Activated CD8-positive, alpha-beta memory T cell treated with anti-CD3 and anti-CD28 coated beads, Interleukin-2, amount 50 U/mL, for 24 hours (primary cell): ENCODE results near the gene CYTH4.
"Not testable (repeated sequence)": the region's sequence is repeated elsewhere in the genome, so short reads cannot be mapped to it uniquely, and the experiment has no call there.

Source experiments
- DNase-seq: peaks from one replicate; pipeline ENCODE4 v3.0.0-alpha.2; 2020; ENCODE audit errors: extremely low read depth

Gene CYTH4

GRCh38 chr22:37328538-37329237 lies 46.4 kb downstream of the CYTH4 start:
- DNase-seq: not testable (repeated sequence)

- DNase-seq: no peak
Observed at GRCh38 chr22:37329238-37330140, 47.2 kb downstream of the CYTH4 start.

DNA sequence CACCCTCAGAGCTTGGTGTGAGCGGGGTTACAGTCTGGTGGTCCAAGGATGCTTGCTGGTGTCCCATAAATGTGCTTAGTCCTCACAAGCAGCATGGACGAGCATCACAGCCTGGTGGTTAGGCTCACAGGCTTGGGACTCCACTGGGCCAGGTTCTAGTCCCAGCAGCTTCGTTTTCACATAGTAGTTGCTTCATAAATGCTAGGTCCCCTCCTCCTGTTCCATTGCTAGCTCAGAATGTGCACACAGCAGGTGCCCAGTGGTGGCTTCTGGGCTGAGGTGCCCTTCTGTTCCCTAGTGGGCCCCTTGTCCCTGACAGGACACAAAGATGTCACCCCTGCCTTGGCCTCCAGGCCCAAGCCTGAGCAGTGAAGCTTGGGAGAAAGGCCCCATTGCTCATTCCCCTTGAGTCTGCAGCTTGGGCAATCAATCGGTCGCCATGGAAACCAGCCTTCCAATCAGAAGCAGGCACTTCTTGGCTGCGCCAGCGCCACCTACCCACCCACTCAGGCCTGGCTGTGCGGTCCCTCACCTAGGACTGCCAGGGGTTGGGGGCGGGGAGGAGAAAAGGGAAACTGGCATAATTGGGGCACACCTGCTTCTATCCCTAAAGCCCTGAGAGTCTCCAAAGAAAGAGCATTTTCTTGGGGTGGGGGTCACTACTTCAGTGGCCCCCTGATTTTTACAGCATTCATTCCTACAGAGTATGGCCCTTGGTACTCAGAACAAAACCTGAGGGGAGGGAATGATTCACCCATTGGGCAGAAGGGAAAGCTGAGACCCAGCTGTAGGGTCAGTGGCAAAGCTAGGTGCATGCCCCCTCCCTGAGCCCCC lies 48.1 kb downstream of the CYTH4 start:
- no peak for DNase-seq

- no peak for DNase-seq
Observed at GRCh38 chr22:37331034-37331428, 48.7 kb downstream of the CYTH4 start.

DNA sequence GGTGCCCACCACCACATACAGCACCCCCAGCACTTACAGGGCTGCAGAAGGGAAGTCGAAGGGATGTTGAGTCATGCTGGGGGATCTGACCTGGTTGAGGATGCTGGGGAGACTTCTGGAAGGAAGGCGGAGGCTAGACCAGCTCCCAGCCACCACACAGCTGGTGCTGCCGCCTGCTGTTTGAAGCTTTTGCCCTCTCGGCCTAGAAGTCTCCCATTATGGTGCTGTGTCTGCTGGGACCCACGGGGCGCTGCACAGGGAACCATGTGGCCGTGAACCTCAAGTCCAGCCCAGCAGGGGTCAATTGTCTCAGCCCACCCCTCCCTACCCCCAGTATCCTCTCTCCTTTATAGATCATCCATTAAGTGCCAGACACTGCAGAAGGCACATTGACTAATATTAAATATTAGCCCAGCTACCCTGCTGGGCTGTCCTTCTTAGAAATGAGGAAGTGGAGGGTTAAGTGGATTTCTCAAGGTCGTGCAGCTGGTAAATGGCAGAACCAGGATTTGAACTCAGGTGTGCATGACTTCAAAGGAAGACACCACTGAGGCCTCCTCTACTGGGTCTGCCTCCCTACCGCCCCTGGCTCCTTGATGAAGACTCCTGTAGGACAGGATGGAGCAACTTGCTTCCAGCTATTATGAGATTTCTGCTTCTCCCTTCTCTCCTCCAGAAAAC lies 49.7 kb downstream of the CYTH4 start:
- no peak for DNase-seq

DNA sequence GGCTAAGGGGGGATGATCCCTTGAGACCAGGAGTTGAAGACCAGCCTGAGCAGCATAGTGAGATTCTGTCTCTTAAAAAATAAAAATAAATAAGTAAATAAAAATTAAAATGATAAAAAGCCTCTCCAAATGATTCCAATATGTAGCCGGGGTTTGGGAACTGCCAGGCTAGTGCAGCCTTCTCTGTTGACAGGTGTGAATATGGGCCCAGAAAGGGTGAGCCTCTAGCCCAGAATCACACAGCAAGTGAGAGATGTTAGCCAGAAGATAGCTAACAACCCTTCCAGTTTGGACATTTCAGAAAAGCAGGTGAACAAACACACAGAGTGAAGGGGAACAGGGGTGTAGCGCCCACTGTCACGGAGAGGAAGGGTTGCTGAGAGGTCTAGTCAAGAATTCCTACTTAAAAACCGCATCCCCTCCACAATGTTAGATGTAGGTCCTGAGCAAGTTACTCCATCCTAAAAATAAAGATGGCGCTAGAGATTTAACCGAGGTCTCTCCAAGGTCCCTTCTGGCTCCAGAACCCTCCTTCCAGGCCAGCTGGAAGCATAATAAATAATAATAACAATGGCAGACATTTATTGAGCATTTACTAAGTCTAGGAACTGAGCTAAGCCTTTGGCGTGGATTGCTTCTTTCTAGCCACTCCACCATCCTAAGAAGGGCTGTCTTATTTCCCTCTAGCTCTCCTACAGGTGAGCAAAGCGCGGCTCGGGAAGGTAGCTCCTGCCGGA lies 51.6 kb downstream of the CYTH4 start:
- no peak for DNase-seq

DNA sequence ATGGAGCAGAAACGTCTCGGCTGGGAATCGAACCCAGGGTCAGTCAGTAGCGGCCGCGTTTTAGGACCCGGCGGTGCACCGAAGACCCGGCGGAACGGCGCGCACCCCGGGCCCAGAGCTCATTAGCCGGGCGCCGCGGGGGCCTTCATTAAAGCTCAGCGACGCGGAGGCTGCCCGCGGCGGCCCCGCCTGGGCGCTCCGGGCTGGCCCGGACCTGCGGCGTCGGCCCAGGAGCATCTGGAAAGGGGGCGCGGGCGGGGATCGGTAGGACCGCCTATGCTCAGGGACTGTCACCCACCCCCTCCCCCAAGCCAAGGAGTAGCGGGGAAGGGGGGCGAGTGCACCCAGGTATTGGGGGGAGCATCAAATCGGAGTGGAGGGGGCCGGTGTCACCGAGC lies 52.2 kb downstream of the CYTH4 start:
- DNase-seq: no peak

GRCh38 chr22:37334859-37335805 lies 52.8 kb downstream of the CYTH4 start:
- DNase-seq: no peak

DNA sequence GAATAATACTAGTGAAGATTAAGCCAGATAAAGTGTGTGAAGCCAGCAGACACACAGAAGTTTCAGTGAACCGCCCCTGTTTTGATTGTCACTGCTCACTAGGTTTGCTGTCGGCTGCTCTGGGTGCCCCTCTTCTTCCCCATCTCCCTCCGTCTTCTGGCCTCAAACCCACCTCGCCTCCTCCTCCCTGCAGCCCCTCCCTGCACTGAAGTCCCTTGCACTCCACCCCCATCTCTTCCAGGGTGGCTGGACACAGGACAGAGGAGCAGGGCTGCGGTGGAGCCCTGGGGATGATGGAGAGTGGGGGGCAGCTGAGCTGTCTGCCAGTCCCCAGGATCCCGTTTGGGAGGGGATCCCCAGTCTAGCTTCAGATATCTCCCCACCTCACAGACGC lies 53.5 kb downstream of the CYTH4 start:
- DNase-seq: no peak

DNA sequence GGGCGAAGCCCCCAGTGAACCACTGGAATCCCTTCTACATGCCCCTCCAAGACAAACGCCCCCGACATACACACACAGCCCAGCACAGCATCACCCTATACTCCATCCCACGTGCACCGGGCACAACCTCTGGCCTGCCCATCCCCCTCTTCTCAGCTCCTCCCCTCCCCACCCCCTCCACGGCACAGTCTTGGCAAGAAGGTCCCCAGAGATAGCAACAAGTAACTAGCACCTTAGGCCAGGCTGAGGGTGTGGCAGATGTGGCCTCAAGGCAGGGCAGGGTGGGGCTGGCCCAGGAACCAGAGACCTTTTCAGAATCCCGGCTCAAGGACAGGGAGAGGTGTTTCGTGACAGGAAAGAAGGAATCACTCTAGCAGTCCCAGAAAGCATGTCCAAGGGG lies 54.3 kb downstream of the CYTH4 start:
- no peak for DNase-seq

DNA sequence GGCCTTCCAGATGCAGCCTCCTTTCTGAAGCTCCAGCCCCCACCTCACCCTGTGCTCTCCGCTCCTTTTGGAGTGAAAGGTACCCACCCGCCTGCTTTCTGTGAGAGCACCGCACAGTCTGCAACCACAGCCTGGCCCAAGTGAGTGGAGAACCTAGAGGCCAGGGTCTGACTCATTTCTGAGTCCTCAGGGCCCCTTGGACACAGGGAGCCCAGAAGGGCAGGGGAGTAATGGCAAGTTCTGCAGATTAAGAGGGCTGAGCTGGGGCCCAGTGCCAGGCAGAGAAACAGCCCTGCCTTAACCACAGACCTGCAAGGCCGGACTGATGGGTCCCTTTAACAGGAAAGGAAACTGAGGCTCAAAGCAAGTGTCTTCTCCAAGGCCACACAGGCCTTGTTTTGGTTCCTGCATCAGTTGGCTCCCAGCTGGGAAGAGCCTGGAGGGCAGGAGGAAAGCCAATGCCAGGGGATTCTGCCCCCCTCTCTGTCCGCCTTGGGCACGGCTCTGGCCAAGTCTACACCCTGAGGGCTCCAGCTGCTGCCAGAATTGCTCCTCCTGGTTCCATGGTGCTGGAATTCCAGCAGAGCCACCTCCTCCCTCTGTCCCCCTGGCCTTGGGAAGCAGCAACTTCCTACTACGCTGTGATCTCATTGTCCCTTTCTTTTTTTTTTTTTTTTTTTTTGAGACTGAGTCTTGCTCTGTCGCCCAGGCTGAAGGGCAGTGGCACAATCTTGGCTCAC lies 55.1 kb downstream of the CYTH4 start:
- no peak for DNase-seq

DNA sequence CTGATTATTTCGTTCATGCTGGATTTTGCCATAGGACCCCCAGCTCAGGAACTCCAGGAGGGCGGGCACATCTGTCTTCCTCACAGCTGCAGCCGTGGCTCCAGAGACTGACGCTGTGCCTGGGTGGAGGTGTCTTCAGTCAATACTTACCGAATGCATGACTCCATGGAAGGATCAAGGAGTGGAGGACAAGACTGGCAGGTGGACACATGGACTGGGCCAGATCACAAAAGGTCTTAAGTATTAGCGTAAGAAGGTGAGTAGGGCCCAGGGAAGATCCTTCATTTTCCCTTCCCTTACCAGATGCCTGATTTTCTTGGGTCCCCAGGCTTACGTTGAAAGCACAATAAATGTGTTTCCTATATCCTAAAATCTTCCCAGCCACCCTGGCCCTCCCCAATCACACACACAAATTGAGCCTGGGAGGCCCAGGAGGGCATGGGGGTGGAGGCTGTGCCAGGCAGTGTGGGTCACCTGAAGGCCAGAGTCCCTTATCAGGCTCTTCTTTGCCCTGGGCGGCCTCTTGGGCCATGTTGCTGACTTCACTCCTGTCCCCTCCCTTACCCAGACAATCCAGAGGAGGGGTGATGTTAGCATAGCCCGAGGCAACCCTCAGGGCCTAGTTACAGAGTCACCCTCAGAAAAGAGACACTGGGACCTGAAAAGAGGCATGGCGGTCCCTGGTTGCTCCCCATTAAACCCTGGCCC lies 56.4 kb downstream of the CYTH4 start:
- no peak for DNase-seq

DNA sequence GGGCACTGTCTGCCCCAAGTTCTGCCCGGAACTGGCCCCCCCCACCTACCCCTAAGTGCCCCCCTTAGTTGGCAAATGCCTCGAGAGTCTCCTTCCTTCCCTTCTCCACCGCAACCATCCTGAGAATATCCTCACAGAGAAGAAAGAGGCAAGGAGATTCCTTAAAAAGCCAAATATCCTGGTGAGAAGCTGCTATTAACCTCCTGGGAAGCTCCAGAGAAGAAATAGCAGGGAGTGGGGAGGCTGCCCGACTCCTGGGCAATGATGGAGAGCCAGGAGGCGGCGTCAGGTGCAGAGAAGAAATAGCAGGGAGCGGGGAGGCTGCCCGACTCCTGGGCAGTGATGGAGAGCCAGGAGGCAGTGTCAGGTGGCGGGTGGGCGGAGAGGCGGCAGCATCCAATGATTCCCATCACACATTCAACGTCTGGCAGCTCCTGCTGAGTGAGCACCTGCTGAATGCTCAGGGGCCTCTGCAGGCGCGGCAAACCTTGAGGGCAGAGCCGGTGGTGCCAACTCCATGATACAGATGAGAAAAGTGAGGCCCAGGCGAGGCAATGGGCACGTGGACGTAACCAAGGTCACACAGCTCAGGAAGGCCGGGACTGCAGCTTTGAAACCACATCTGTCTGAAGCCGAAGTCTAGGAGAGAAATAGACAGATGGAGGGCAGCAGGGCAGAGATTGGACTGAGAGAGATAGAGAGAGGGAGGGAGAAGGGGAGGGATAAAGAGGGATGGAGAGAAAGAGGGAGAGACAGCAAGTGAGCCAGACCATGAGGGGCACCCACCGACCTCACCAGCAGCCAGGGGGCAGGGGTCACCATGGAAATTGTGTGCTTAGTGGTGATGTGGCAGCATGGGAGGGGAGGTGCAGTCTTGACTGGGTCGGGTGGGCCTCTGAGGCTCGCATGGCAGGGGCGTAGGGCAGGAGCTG lies 58.3 kb downstream of the CYTH4 start:
- no peak for DNase-seq

DNA sequence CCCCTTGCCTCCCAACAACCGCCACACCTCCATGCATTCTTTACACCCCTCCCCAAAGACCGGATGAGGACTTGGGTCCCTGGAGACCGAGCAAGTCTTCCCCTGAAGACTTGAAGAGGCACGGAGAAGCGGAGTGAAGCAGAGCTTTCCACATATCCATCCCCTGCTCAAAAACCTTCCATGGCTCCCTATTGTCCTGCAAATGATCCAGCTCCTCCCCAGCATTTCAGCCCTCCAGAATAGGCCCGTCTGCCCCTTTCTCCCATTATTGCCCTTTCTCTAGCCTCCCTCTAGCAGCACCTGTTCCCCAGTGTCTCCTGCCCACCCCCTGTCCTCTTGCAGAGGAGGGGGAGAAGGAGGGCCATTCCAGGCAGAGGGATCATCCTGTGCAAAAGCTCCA lies 59.8 kb downstream of the CYTH4 start:
- no peak for DNase-seq

- DNase-seq: no peak
Observed at GRCh38 chr22:37343348-37343747, 61.0 kb downstream of the CYTH4 start.

DNA sequence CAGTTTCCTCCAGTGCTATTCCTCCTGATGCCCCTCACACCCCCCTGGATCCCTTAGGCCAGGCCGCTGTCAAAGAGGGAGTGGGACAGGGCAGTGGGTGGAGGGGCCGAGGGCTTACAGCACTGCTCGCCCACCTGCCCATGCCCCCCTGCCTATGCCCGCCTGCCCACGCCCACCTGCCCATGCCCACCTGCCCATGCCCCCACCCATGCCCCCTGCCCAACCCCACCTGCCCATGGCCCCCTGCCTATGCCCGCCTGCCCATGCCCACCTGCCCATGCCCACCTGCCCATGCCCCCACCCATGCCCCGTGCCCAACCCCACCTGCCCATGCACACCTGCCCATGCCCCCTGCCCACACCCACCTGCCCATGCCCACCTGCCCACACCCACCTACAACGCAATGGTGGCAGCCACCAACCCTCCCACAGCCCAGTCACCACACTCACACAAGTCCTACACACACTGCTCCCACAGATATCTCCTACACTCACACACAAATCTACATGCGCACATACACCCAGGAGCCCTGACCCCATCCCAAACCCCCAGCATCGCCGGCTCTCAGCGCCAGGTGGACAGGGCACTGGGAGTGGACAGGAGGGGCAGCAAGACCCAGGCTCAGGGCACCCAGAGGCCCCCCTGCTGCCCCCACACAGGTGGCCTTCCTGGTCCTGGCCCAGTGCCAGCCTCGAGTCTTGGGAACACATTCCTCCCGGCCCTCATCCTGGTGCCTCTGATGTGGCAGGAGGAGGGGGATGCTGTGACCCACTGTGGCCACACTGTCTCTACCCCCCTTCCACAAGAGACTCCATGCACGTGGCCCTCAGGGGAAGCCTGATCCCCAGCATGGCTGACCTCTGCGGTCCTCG lies 61.8 kb downstream of the CYTH4 start:
- DNase-seq: no peak
